Central memory CD8-positive, alpha-beta T cell (primary cell): ENCODE measurements around the gene LRP1B.

ENCODE experiments used
- ATAC-seq: fragments of 150-1000 bp; cut with Tn5 transposase; replicated peaks from 2 replicates; pipeline ENCODE4 v1.10.0; 2022; ENCODE audit warnings: mild to moderate bottlenecking, moderate FRiP score, moderate number of reproducible peaks; ENCODE audit not compliant: poor library complexity, severe bottlenecking; ENCODE audit errors: extremely low read depth
- DNase-seq, 2 donors: peaks; one replicate each; pipeline ENCODE4 v3.0.0; 2021; ENCODE audit warnings: low spot score in 2 of 2
- H3K27ac Mint-ChIP-seq: one replicate; pipeline ENCODE4 v1.8.0; 2022; ENCODE audit warnings: low read depth, mild to moderate bottlenecking, moderate library complexity, mixed read lengths
- H3K27me3 Mint-ChIP-seq: one replicate; pipeline ENCODE4 v1.8.0; 2022; ENCODE audit warnings: mixed read lengths
- H3K36me3 Mint-ChIP-seq: one replicate; pipeline ENCODE4 v1.8.0; 2022; ENCODE audit warnings: mild to moderate bottlenecking, moderate library complexity, mixed read lengths; ENCODE audit not compliant: insufficient read depth
- H3K4me1 Mint-ChIP-seq: one replicate; pipeline ENCODE4 v1.8.0; 2022; ENCODE audit warnings: mixed read lengths
- H3K4me3 Mint-ChIP-seq: one replicate; pipeline ENCODE4 v1.8.0; 2022; ENCODE audit warnings: mild to moderate bottlenecking, moderate library complexity, mixed read lengths
- H3K9me3 Mint-ChIP-seq: one replicate; pipeline ENCODE4 v1.8.0; 2022; ENCODE audit warnings: mixed read lengths

LRP1B gene

DNA sequence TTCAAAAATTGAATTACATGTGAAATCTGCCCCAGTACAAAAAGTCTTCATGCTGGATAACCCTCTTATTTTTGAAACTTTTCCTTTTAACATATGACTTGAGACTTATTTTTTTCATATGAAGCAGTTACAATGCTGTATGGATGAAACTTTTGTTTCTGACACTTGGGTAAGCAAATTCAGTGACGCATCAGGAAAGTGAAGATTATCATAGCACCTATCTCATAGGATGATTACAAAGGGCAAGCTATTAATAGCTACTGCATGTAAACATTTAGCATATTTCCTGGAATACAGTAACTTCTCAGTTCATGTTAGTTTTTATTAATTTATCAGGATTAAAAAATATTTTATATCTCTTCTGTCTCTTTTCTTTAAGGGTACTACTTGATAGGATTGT lies 1109.2 kb downstream of the LRP1B start:
- DNase-seq, result no peak
- H3K4me1 Mint-ChIP-seq, result no peaks in the 10 kb centered on the region
- no peak for ATAC-seq
- H3K4me3 Mint-ChIP-seq, result no peak overlapping the region
- no peaks in the 10 kb centered on the region for H3K9me3 Mint-ChIP-seq
- H3K27ac Mint-ChIP-seq, result no peak overlapping the region
- H3K36me3 Mint-ChIP-seq, result no peaks in the 10 kb centered on the region
- no peaks in the 10 kb centered on the region for H3K27me3 Mint-ChIP-seq

DNA sequence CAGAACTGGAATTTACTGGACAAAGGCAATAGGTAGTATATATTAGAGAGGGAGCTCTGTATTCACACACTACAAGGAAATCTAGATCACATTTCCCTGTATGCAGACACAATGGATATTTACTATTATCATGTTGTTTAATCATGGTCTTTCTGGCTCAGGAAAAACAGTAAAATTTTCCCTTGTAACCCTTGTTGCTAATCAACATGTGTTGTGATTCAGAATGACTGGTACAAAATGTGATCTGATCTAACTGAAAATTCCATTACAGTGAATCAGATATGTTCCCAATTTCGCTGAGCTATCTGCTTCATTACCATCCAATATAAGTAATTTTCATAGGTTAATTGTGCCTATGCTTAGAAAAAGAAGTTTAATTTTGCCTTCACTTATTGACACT lies 1109.7 kb downstream of the LRP1B start:
- Mint-ChIP-seq H3K9me3 (no peaks in the 10 kb centered on the region), H3K27ac (no peak overlapping the region), H3K4me3 (no peak overlapping the region), H3K4me1 (no peaks in the 10 kb centered on the region), H3K36me3 (no peaks in the 10 kb centered on the region), H3K27me3 (no peaks in the 10 kb centered on the region)
- ATAC-seq (no peak), DNase-seq (no peak)

DNA sequence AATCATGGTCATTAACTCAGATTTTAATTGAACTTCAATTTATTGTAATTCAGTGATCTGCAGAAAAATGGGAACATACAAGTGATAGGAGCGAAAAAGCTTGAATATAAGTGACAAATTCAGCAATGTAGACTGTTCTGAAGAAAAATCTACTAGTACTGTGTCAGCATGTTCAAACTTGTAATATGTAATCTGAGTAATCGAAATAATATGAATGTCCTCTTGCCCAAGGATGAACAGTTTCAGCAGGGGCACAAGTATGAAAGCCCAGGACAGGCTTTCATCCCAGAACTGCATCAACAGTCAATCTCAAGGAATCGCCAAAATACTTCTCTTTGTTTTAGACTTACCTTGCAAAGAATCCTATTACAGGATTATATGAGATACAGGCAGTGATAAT lies 1110.5 kb downstream of the LRP1B start:
- Mint-ChIP-seq H3K4me3 (no peak overlapping the region), H3K27ac (no peak overlapping the region), H3K9me3 (peaks cover 6% of the 10 kb centered on the region), H3K4me1 (no peaks in the 10 kb centered on the region), H3K27me3 (no peaks in the 10 kb centered on the region), H3K36me3 (no peaks in the 10 kb centered on the region)
- no peak for DNase-seq
- no peak for ATAC-seq

DNA sequence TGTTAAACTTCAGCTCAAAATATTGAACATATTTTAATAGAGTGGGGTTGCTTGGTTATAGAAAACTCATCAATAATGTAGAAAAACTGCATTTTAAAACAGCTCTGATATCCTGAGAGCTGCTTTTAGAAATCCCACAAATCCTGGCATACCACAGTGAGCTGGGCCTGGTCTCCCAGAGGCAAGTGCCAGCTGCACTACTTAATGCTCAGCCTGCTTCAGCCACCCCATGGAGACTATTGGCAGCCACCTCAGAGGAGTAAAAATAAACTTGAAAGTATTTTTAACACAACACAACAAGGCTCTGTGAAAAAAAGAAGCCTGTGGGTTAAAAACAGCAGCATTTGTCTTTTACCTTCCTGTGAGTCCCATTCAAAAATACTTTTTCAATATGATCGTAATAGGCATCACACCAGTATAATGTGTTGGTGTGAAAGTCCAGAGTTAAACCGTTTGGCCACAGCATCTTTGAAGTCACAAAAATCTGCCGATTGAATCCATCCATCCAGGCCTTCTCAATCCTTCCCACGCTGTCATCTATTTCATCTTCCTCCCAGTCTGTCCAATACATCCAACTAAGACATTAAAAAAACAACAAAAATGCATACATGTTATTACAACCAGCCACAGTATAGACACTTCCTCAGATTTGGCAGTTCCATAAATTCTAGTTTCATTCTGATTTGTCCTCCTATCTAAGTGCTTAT lies 1115.3 kb downstream of the LRP1B start:
- H3K27me3 Mint-ChIP-seq, result no peaks in the 10 kb centered on the region

DNA sequence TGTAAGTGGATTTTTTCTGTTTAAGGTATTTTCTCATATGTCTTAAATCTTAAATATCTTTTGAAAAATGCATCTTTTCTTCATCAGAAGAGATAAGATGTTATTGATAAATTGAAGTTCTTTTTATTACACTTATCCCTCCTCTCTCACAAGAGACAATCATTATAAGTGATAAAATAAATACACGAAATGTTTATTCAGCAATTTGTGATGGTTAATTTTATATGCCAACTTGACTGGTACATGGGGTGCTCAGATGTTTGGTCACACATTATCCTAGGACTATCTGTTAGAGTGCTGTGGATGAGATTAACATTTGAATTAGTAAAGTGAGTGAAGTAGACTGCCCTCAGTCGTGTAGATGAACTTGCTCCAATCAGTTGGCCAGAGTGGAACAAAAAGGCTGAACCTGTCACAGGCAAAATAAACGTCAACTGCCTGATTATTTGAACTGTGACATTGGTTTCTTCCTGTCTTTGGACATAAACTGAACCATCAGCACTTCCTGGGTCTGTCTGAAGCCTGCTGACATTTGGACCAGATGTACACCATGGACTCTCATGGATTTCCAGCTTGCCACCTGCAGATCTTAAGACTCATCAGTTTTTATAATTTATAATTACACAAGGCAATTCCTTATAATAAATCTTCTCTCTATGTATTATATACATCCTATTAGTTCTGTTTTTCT lies 1126.7 kb downstream of the LRP1B start:
- Mint-ChIP-seq H3K9me3 (peaks cover 28% of the 10 kb centered on the region), H3K27ac (no peak overlapping the region), H3K4me1 (no peaks in the 10 kb centered on the region), H3K27me3 (no peaks in the 10 kb centered on the region), H3K4me3 (no peak overlapping the region), H3K36me3 (no peaks in the 10 kb centered on the region)
- no peak for DNase-seq
- ATAC-seq, result no peak

More for the DNA sequence above, 1115.3 kb downstream of the LRP1B start:
- Mint-ChIP-seq H3K27ac (no peak overlapping the region), H3K9me3 (peaks cover 6% of the 10 kb centered on the region), H3K36me3 (no peaks in the 10 kb centered on the region), H3K4me1 (no peaks in the 10 kb centered on the region), H3K4me3 (no peak overlapping the region)
- ATAC-seq (no peak), DNase-seq (no peak)

DNA sequence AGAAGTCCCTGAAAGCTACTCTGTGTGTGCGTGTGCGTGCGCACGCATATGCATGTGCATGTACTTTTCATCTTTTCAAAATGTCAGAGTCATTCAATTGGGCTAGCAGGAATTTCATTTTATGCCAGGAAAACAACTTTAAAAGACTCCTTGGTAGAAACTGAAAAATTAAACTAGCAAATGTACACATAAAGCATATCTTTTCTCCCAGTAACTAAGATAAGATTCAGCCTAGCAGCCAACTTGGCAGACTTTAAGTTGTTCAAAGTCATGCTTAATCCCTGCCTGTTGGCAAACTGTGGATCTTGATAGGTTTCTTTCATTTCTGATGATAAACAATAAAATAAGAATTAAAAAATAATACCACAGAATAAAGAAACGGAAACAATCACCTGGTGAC lies 1129.1 kb downstream of the LRP1B start:
- Mint-ChIP-seq H3K9me3 (peaks cover 28% of the 10 kb centered on the region), H3K4me3 (no peak overlapping the region), H3K4me1 (no peaks in the 10 kb centered on the region), H3K27ac (no peak overlapping the region), H3K36me3 (no peaks in the 10 kb centered on the region), H3K27me3 (no peaks in the 10 kb centered on the region)
- ATAC-seq (no peak), DNase-seq (no peak)

DNA sequence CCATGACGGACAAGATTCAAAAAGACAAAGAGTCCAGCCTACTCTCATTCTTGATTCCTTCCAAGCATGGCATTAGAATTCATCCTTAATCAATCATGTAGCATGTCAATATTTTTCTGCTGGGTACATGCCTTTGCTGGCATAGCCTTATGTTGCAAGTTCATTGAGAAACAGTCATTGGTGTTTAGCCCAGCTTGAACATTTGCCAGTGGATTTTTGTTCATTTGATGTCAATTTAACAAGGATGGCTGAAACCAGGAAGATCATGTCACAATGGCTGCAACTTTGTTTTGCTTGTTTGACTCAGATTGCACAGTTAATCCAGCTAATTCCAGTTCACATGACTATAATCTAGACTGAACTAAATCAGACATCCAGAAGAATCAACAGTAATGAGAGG lies 1132.2 kb downstream of the LRP1B start:
- Mint-ChIP-seq H3K4me3 (no peak overlapping the region), H3K4me1 (no peaks in the 10 kb centered on the region), H3K27ac (no peak overlapping the region), H3K9me3 (peaks cover 24% of the 10 kb centered on the region), H3K36me3 (no peaks in the 10 kb centered on the region), H3K27me3 (no peaks in the 10 kb centered on the region)
- DNase-seq (no peak), ATAC-seq (no peak)

DNA sequence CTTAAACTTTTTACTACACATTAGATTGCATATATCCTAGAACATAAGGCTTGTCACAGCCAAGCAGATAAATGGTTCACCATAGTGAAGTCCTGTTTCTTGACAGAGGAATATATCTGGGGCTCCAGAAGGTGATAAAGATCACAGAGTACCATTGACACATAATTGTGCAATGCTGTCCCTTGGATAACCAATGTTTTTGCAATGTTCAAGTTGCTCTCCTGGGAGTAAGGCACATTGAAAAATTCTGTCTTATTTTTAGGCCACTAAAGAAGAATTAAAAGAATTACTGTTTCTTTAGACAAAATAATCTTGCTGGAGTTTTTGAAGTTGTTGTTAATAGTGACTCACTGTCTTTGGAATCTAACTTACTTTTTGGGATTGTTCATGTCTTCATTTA lies 1132.8 kb downstream of the LRP1B start:
- no peak overlapping the region for H3K27ac Mint-ChIP-seq
- ATAC-seq, result no peak
- H3K4me1 Mint-ChIP-seq, result no peaks in the 10 kb centered on the region
- no peaks in the 10 kb centered on the region for H3K36me3 Mint-ChIP-seq
- H3K27me3 Mint-ChIP-seq, result no peaks in the 10 kb centered on the region
- H3K4me3 Mint-ChIP-seq, result no peak overlapping the region
- H3K9me3 Mint-ChIP-seq, result peaks cover 20% of the 10 kb centered on the region
- DNase-seq, result no peak

DNA sequence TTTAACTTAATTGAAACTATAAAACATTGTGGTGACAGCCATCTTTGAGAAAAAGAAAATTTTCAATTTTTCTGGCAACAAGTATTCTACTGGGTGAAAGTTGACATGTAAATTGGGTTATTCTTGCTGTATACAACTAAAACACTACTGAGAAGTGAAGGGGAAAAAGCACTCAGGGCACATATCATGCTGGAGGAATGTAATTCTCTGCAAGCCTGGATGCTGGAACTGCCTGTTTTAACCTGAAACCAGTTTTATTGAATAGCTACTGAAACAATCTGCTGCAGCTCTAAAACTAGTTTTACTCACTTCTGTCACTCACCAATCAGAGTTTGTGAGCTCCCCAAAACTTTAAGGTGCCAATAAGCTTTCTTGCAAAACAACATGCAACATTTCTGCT lies 1136.0 kb downstream of the LRP1B start:
- H3K4me3 Mint-ChIP-seq, result no peak overlapping the region
- H3K36me3 Mint-ChIP-seq, result no peaks in the 10 kb centered on the region
- no peak for DNase-seq
- no peak for ATAC-seq
- H3K4me1 Mint-ChIP-seq, result no peaks in the 10 kb centered on the region
- no peak overlapping the region for H3K27ac Mint-ChIP-seq
- no peaks in the 10 kb centered on the region for H3K27me3 Mint-ChIP-seq
- peaks cover 17% of the 10 kb centered on the region for H3K9me3 Mint-ChIP-seq

DNA sequence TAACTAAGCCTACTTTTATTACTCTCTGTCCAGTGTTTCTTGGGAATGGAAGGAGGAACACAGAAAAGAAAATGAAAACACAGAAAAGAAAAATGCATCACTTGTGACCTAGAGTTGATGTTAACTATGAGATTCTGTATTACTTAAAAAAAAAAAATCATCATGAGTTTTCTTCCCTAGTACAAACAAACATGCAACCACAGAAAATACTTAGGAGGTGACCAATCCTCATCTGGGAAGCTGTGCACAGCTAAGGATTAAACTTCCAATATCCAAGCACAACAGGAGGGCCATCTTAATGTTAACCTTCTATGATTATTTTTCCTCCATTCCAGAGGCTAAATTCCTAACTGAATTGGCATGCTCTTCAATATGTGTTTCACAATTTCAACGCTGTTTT lies 1140.4 kb downstream of the LRP1B start:
- ATAC-seq (no peak), DNase-seq (no peak)
- H3K27ac Mint-ChIP-seq, result no peak overlapping the region
- peaks cover 10% of the 10 kb centered on the region for H3K9me3 Mint-ChIP-seq
- no peaks in the 10 kb centered on the region for H3K27me3 Mint-ChIP-seq
- H3K4me1 Mint-ChIP-seq, result no peaks in the 10 kb centered on the region
- H3K4me3 Mint-ChIP-seq, result no peak overlapping the region
- H3K36me3 Mint-ChIP-seq, result no peaks in the 10 kb centered on the region

DNA sequence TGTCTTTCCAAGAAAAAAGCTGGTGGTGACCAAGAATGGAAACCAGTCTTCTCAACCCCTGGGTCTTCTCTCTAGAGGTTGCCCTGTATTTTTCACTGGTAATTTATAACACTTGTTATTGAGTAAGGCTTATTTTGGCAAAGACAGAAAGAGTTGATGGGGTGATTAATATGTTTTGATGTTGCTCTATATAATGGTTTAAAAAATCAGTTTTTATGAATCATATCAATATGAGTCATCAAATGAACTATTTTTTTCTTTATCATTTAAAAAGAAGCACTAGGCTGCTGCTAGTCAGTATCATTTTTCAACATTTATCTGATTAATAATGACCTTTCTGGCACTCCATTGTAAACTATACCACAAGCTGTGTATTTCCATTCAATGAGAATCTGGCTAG lies 1142.2 kb downstream of the LRP1B start:
- no peak for ATAC-seq
- H3K4me1 Mint-ChIP-seq, result no peaks in the 10 kb centered on the region

DNA sequence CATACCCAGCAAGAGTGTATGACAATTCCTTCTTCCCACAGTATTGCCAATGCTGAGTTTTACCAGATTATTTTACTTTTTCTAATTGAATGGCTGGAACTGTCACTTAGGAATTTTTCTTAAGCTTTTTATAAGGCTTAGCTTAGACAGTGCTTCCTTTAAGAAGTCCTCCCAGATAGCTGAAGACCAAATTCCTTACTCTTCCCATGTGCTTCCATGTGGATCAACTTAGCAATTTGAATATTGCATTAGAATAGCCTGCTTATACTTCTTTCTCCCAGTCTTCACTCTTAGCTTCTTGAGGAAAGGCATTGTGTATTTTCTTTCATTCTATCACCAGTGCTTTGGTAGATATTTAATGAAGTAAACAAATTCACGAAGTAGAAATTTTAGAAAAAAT lies 1144.4 kb downstream of the LRP1B start:
- H3K9me3 Mint-ChIP-seq, result peaks cover 10% of the 10 kb centered on the region

More for the DNA sequence above, 1142.2 kb downstream of the LRP1B start:
- peaks cover 5% of the 10 kb centered on the region for H3K9me3 Mint-ChIP-seq
- H3K36me3 Mint-ChIP-seq, result no peaks in the 10 kb centered on the region
- no peak overlapping the region for H3K27ac Mint-ChIP-seq
- no peak for DNase-seq
- H3K27me3 Mint-ChIP-seq, result no peaks in the 10 kb centered on the region
- no peak overlapping the region for H3K4me3 Mint-ChIP-seq

DNA sequence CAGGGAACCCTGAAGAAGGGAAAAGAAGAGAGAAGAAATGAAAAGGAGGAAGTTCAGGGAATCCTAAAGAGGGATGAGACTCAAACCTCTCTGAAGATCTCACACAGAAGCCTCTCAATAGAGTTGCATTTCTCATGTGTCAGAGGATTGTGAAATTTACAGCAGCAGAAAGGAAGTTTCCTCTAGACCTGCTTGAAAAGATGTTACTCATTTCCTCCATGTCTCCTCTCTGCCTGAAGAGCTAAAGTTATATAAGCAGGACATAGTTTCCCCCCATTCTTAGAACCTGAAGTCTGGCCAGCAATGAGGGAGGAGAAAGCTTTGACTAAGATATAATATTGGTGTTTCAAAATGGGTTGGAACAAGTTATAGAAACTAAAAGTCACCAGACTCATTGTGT lies 1155.6 kb downstream of the LRP1B start:
- Mint-ChIP-seq H3K9me3 (peaks cover 31% of the 10 kb centered on the region), H3K27ac (no peak overlapping the region)

More for the DNA sequence above, 1144.4 kb downstream of the LRP1B start:
- Mint-ChIP-seq H3K4me1 (no peaks in the 10 kb centered on the region), H3K36me3 (no peaks in the 10 kb centered on the region), H3K4me3 (no peak overlapping the region), H3K27me3 (no peaks in the 10 kb centered on the region), H3K27ac (no peak overlapping the region)
- ATAC-seq (no peak), DNase-seq (no peak)

More for the DNA sequence above, 1155.6 kb downstream of the LRP1B start:
- Mint-ChIP-seq H3K36me3 (no peaks in the 10 kb centered on the region), H3K4me1 (no peaks in the 10 kb centered on the region), H3K4me3 (no peak overlapping the region), H3K27me3 (no peaks in the 10 kb centered on the region)
- ATAC-seq (no peak), DNase-seq (no peak)
